ENCODE results near the gene NGDN.

The NGDN gene

DNA sequence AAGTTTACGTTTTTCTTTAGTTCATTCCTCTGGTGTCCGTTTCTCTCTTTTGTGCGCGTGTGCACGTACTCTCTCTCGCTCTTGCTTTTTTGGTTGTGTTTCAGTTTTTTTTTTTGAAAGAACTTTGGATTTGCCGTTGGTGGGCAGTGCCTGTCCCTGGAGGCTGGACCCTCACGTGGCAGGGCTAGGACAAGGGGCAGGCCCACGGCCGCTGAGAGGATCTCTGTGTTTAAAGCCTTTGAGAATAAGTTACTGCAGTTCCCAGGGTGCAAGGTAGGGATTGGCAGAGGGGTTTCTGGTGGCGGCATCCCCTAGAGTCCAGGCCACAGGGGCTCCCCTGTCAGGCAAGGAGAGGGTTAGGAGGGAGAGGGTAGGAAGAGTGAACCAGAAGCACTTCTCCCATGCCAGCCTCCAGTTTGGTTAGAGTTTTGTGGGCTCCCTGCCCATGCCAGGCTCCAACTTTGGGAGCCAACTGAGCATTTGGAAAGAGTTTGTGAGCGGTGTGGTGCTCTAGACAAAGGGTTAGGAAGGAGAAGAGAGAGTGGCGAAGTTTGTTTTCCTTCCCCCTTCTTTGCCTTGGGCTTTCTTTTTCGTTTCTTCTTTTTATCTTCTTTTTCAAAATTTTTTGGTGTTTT lies 51.5 kb downstream of the NGDN start:
- no peak for DNase-seq (ENCODE audit: low read depth, low spot score)

DNA sequence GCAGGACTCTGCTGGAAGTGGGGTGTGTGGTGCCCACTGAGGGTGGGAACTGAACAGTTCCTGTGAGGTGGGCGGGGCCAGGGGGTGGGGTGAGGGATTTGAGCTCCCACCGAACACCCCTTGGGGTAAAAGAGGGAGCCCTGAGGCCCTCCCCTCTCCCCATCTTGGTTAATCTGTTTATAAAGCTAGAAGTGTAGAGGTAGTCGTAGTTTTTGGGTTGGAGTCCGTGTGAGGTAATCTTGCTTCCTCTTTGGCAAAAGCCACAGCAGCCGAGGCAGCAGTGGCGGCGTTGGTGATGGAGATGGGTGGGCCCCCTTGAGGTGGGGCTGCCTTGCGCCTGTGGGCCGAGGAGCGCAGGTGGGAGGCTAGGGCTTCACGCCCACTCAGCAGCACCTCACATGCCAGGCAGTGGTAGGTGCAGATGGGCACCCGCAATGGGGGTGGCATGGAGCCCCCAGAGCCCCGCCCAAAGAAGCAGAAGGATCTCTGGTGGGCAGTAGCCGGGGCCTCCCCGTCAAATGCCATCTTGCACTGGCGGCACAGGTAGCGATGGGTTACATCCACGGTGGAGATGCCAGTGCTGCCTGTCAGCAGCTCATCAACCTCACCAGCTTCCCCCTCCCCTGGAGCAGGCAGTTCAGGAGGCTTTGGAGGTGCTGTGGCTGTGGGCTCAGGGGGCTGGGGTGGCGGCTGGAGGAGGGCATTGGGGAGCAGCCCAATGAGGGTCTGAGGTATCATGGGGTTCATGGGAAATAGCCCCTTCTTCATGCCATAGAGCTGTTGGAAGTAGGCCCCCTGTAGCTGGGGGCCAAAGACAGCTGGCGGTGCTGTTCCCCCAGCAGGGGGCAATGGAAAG lies 52.5 kb downstream of the NGDN start:
- DNase-seq (ENCODE audit: low read depth, low spot score), result no peak

DNA sequence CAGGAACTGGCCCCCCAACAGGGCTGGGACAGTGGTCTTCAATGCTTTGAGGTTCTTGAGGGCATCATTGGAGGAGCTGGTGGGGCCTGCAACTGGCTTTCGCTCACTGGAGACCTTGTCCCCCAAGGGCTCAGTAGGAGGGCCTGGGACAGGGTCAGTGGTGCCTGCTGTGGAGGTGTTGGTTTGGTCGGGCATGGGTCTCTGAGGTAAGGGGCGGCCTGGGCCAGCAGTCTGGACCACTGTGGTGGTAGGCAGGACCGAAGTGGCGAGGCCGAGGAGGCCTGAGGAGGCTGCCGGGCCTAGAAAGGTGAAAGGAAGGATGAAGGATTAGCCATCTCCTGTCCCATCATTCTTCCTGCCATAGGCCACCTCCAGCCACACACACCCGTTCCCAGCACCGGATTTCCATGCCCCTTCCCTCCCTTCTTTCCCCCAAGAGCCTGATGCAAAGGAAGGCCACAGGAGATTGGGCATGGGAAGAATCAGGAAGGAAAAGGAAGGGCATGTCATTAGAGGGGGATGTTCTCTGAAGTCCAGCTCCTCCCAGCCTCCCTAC lies 53.2 kb downstream of the NGDN start:
- no peak for DNase-seq (ENCODE audit: low read depth, low spot score)

- DNase-seq (ENCODE audit: low read depth, low spot score), result no peak
Measured at GRCh38 chr14:23523229-23524016, 53.9 kb downstream of the NGDN start.

GRCh38 chr14:23524954-23525353 lies 55.5 kb downstream of the NGDN start:
- no peak for DNase-seq (ENCODE audit: low read depth, low spot score)

DNA sequence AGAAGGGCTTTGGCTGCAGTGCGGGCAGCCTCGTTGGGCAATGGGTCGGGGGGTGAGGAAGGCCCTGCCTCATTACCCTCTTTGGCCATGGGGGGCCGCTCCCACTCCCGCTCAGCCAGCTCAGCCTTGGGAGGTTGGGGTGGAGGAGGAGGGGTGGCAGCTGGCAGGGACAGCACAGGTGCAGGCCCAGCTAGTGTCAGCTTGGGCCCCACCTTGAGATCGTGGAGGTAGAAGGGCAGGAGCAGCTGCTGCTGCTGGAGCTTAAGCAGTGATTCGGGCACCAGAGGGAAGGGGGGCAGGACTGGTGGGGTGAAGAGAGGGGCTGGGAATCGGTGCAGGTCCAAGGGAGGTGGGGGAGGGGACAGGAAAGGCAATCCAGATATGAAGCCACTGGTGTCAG lies 56.1 kb downstream of the NGDN start:
- no peak for DNase-seq (ENCODE audit: low read depth, low spot score)

Data from astrocyte of the hippocampus (primary cell).